Islet precursor cell (in vitro differentiated cells): Measurements from ENCODE around the gene SPECC1L.
A peak's percentile ranks its signal among the peaks of the same experiment; 100 is the strongest.

Source experiments
- DNase-seq: peaks from one replicate; pipeline ENCODE4 v3.0.0-alpha.2; 2018

SPECC1L gene

GRCh38 chr22:24431309-24432034 lies 160.8 kb downstream of the SPECC1L start:
- no peak for DNase-seq

GRCh38 chr22:24432059-24432853 lies 161.6 kb downstream of the SPECC1L start:
- DNase-seq = no peak

- DNase-seq = no peak
These were observed 162.6 kb downstream of the SPECC1L start for GRCh38 chr22:24433001-24433827.

GRCh38 chr22:24433828-24434470 lies 163.3 kb downstream of the SPECC1L start:
- DNase-seq = no peak

GRCh38 chr22:24434471-24435322 lies 164.1 kb downstream of the SPECC1L start:
- DNase-seq = no peak

GRCh38 chr22:24435323-24435645 lies 164.7 kb downstream of the SPECC1L start:
- no peak for DNase-seq

GRCh38 chr22:24435861-24436371 lies 165.3 kb downstream of the SPECC1L start:
- peak; percentile 34 for DNase-seq

GRCh38 chr22:24436553-24436952 lies 165.9 kb downstream of the SPECC1L start:
- DNase-seq = peak; percentile 44

- DNase-seq = peak; percentile 45
These were observed 166.5 kb downstream of the SPECC1L start for GRCh38 chr22:24437091-24437490.

- peak; percentile 90 for DNase-seq
These were observed 167.2 kb downstream of the SPECC1L start for GRCh38 chr22:24437741-24438328.

- DNase-seq = no peak
These were observed 169.7 kb downstream of the SPECC1L start for GRCh38 chr22:24440270-24440717.

GRCh38 chr22:24440718-24441405 lies 170.2 kb downstream of the SPECC1L start:
- DNase-seq = no peak

GRCh38 chr22:24441406-24442351 lies 171.0 kb downstream of the SPECC1L start:
- no peak for DNase-seq

GRCh38 chr22:24442352-24442744 lies 171.7 kb downstream of the SPECC1L start:
- no peak for DNase-seq

- DNase-seq = no peak
These were observed 173.0 kb downstream of the SPECC1L start for GRCh38 chr22:24443668-24444067.

GRCh38 chr22:24444251-24444650 lies 173.6 kb downstream of the SPECC1L start:
- no peak for DNase-seq

- DNase-seq = no peak
These were observed 174.3 kb downstream of the SPECC1L start for GRCh38 chr22:24444729-24445466.

GRCh38 chr22:24445481-24446259 lies 175.0 kb downstream of the SPECC1L start:
- peak; percentile 73 for DNase-seq
